Astrocyte (in vitro differentiated cells and primary cell): ENCODE data around the gene CAV1. TPM values are rescaled to one million over a fixed set of nuclear protein-coding genes. Genes with fewer than 3 reads are reported as not detected.

Source experiments
- DNase-seq: peaks from one replicate; pipeline ENCODE4 v3.0.0-alpha.2; 2010; ENCODE audit warnings: low read depth
- FAIRE-seq: peaks from 2 replicates; lab custom pipeline; 2011; peaks lifted over from hg19 to GRCh38; lab: Jason Lieb, UNC
- H2AFZ ChIP-seq: 2 replicates; pipeline ENCODE4 v1.6.0; 2012; ENCODE audit warnings: low read depth, low read length, inconsistent platforms
- H3K27ac ChIP-seq: 2 replicates; pipeline ENCODE4 v1.5.1; 2011; ENCODE audit warnings: low read depth, low read length, inconsistent platforms
- H3K27me3 ChIP-seq: 2 replicates; pipeline ENCODE4 v1.6.0; 2011; ENCODE audit warnings: low read length, inconsistent platforms; ENCODE audit not compliant: insufficient read depth
- H3K36me3 ChIP-seq: 2 replicates; pipeline ENCODE4 v1.5.1; 2011; ENCODE audit warnings: low read length, inconsistent platforms; ENCODE audit not compliant: insufficient read depth
- H3K4me1 ChIP-seq: 2 replicates; pipeline ENCODE4 v1.5.1; 2011; ENCODE audit warnings: low read length, inconsistent platforms; ENCODE audit not compliant: insufficient read depth
- H3K4me2 ChIP-seq: 2 replicates; pipeline ENCODE4 v1.6.0; 2012; ENCODE audit warnings: low read length, inconsistent platforms
- H3K4me3 ChIP-seq: 2 replicates; pipeline ENCODE4 v1.5.1; 2011; ENCODE audit warnings: low read depth, mild to moderate bottlenecking, low read length, inconsistent platforms; ENCODE audit not compliant: insufficient read depth
- H3K79me2 ChIP-seq: 2 replicates; pipeline ENCODE4 v1.6.0; 2012; ENCODE audit warnings: mild to moderate bottlenecking, low read length, inconsistent platforms; ENCODE audit not compliant: insufficient read depth
- H3K9ac ChIP-seq: 2 replicates; pipeline ENCODE4 v1.6.0; 2012; ENCODE audit warnings: mild to moderate bottlenecking, low read length, inconsistent platforms
- H3K9me3 ChIP-seq: 2 replicates; pipeline ENCODE4 v1.5.1; 2012; ENCODE audit warnings: low read depth, mild to moderate bottlenecking, low read length, inconsistent platforms; ENCODE audit not compliant: insufficient read depth
- H4K20me1 ChIP-seq: 2 replicates; pipeline ENCODE4 v1.6.0; 2012; ENCODE audit warnings: low read length, inconsistent platforms; ENCODE audit not compliant: insufficient read depth
- H3K27ac Mint-ChIP-seq: one replicate; pipeline ENCODE4 v1.8.0; 2021; ENCODE audit warnings: mild to moderate bottlenecking, mixed read lengths; ENCODE audit not compliant: unreplicated experiment
- H3K27me3 Mint-ChIP-seq: one replicate; pipeline ENCODE4 v1.8.0; 2021; ENCODE audit warnings: low read depth, mixed read lengths; ENCODE audit not compliant: unreplicated experiment
- H3K36me3 Mint-ChIP-seq: one replicate; pipeline ENCODE4 v1.8.0; 2021; ENCODE audit warnings: low read depth, mixed read lengths; ENCODE audit not compliant: unreplicated experiment
- H3K4me1 Mint-ChIP-seq: one replicate; pipeline ENCODE4 v1.8.0; 2021; ENCODE audit warnings: low read depth, mixed read lengths; ENCODE audit not compliant: unreplicated experiment
- H3K4me3 Mint-ChIP-seq: one replicate; pipeline ENCODE4 v1.8.0; 2021; ENCODE audit warnings: mild to moderate bottlenecking, moderate library complexity, mixed read lengths; ENCODE audit not compliant: unreplicated experiment
- H3K9me3 Mint-ChIP-seq: one replicate; pipeline ENCODE4 v1.8.0; 2021; ENCODE audit warnings: mild to moderate bottlenecking, mixed read lengths; ENCODE audit not compliant: unreplicated experiment
- EZH2 ChIP-seq: IDR thresholded peaks from 2 replicates; pipeline ENCODE4 v1.6.1; 2012; ENCODE audit warnings: mild to moderate bottlenecking, low read length, inconsistent platforms; ENCODE audit not compliant: insufficient read depth
- total RNA-seq: library from RNA; stranded (reverse); gene quantifications from 2 replicates; pipeline ENCODE4 v1.2.1, GENCODE V29; 2021
- TF ChIP-seq, protein P1 (sequence below): IDR thresholded peaks from 2 replicates; pipeline ENCODE4 v1.5.1; 2011; ENCODE audit warnings: low read depth, mild to moderate bottlenecking, inconsistent platforms, low read length, moderate library complexity; ENCODE audit not compliant: insufficient read depth

The CAV1 gene
- total RNA-seq, 1 donor from 2014 or later: 472 TPM

DNA sequence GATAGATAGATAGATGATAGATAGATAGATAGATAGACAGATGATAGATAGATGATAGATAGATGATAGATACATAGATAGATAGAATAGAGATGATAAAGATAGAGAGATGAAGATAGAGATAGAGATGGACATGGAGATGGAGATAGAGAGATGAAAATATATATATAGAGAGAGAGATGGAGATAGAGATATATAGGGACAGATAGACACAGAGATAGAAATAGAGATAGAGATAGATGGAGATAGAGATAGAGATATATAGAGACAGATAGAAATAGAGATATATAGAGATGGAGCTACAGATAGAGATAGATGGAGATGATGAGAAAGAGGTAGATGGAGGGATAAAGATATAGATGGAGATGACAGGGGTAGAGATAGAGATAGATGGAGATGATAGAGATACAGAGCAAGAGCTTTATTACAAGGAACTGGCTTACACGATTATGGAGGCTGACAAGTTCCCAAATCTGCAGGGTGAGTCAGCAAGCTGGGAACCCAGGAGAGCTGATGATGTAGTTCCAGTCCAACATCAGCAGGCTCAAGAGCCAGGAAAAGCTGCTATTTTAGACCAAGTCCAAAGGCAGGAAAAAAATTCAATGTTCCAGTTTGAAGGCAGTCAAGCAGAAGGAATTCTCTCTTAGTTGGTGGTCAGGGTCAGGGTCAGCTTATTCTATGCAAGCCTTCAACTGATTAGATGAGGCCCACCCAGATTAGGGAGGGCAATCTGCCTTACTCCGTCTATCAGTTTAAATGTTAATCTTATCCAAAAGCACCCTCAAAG, 37.1 kb downstream of the CAV1 start:
- TF ChIP-seq, protein P1, sequence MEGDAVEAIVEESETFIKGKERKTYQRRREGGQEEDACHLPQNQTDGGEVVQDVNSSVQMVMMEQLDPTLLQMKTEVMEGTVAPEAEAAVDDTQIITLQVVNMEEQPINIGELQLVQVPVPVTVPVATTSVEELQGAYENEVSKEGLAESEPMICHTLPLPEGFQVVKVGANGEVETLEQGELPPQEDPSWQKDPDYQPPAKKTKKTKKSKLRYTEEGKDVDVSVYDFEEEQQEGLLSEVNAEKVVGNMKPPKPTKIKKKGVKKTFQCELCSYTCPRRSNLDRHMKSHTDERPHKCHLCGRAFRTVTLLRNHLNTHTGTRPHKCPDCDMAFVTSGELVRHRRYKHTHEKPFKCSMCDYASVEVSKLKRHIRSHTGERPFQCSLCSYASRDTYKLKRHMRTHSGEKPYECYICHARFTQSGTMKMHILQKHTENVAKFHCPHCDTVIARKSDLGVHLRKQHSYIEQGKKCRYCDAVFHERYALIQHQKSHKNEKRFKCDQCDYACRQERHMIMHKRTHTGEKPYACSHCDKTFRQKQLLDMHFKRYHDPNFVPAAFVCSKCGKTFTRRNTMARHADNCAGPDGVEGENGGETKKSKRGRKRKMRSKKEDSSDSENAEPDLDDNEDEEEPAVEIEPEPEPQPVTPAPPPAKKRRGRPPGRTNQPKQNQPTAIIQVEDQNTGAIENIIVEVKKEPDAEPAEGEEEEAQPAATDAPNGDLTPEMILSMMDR: no peak
- no peak for TF ChIP-seq EZH2
- H3K9ac ChIP-seq: no peak overlapping the region
- no peak overlapping the region for H2AFZ ChIP-seq
- no peak overlapping the region for H3K27ac ChIP-seq
- H3K27me3 ChIP-seq: no peaks in the 10 kb centered on the region
- H3K4me1 ChIP-seq: peaks cover 8% of the 10 kb centered on the region
- Mint-ChIP-seq H3K27me3 (no peaks in the 10 kb centered on the region), H3K4me1 (peaks cover 11% of the 10 kb centered on the region), H3K4me3 (no peak overlapping the region), H3K9me3 (no peaks in the 10 kb centered on the region), H3K27ac (no peak overlapping the region), H3K36me3 (peaks cover 20% of the 10 kb centered on the region)
- no peak overlapping the region for H3K4me2 ChIP-seq
- peaks cover 29% of the 10 kb centered on the region for H3K36me3 ChIP-seq
- FAIRE-seq (peak; percentile 82), DNase-seq (peak; percentile 46)
- H3K9me3 ChIP-seq: no peaks in the 10 kb centered on the region
- peaks cover 13% of the 10 kb centered on the region for H3K79me2 ChIP-seq
- peaks cover 13% of the 10 kb centered on the region for H4K20me1 ChIP-seq
- H3K4me3 ChIP-seq: no peak overlapping the region

DNA sequence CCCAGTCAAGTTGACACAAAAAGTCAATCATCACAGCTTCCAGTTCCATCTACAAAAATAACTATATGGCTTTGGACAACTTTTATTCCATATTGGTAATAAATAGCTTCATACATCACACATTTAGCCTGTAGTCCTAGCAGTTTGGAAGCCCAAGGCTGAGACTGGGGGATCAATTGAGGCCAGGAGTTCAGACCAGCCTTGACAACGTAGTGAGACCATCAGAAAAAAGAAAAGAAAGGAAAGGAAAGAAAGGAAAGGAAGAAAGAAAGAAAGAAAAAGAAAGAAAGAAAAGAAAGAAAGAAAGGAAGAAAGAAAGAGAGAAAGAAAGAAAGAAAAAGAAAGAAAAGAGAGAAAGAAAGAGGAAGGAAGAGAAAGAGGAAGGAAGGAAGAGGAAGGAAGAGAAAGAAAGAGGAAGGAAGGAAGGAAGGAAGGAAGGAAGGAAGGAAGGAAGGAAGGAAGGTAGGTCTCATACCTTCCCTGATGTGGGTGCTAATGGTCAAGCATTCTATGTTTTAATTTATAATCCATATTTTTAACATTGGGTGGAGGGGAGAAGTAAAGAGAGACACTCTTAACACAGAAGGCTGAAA, 37.8 kb downstream of the CAV1 start:
- peaks cover 11% of the 10 kb centered on the region for H3K4me1 Mint-ChIP-seq
- H3K27ac Mint-ChIP-seq: no peak overlapping the region
- Histone ChIP-seq H4K20me1 (peaks cover 12% of the 10 kb centered on the region), H3K27ac (no peak overlapping the region), H3K4me2 (no peak overlapping the region), H3K36me3 (peaks cover 27% of the 10 kb centered on the region), H3K4me3 (no peak overlapping the region), H3K9me3 (no peaks in the 10 kb centered on the region), H3K4me1 (peaks cover 8% of the 10 kb centered on the region), H3K9ac (no peak overlapping the region), H3K27me3 (no peaks in the 10 kb centered on the region), H3K79me2 (peaks cover 6% of the 10 kb centered on the region), H2AFZ (no peak overlapping the region)
- no peaks in the 10 kb centered on the region for H3K9me3 Mint-ChIP-seq
- H3K4me3 Mint-ChIP-seq: no peak overlapping the region
- FAIRE-seq: no peak
- no peaks in the 10 kb centered on the region for H3K27me3 Mint-ChIP-seq
- peaks cover 16% of the 10 kb centered on the region for H3K36me3 Mint-ChIP-seq
- DNase-seq: no peak
- no peak for TF ChIP-seq EZH2
- TF ChIP-seq, protein P1: no peak

DNA sequence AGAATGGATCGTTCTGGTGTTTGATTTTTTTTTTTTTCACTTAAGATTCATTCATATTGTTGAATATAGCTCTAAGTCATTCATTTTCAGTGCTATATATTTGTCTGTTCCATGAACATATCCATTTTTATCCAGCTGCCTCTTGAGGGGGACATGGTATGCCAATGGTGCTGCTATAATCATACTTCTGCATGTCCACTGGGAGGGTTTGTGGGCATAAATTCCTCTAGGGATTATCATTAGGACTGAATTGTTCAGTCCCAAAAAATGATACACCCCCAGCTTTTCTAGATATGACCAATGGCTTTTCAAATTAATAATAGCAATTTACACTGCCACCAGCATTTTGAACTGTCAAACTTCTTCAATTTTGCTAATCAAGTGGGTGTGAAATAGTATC, 41.1 kb downstream of the CAV1 start:
- Histone ChIP-seq H3K9me3 (no peaks in the 10 kb centered on the region), H3K36me3 (peaks cover 2% of the 10 kb centered on the region), H2AFZ (no peak overlapping the region), H3K79me2 (no peaks in the 10 kb centered on the region), H3K4me1 (peaks cover 15% of the 10 kb centered on the region), H3K27me3 (no peaks in the 10 kb centered on the region), H3K4me3 (no peak overlapping the region), H3K27ac (no peak overlapping the region), H4K20me1 (no peaks in the 10 kb centered on the region), H3K4me2 (no peak overlapping the region), H3K9ac (no peak overlapping the region)
- no peak for DNase-seq
- Mint-ChIP-seq H3K4me3 (no peak overlapping the region), H3K27ac (no peak overlapping the region), H3K4me1 (peaks cover 13% of the 10 kb centered on the region), H3K36me3 (no peaks in the 10 kb centered on the region), H3K9me3 (no peaks in the 10 kb centered on the region), H3K27me3 (no peaks in the 10 kb centered on the region)
- TF ChIP-seq EZH2: no peak
- TF ChIP-seq, protein P1: no peak
- FAIRE-seq: no peak
